K562 (cell line): Measurements from ENCODE around the gene FOXP4. TPM values are rescaled to one million over a fixed set of nuclear protein-coding genes. Genes with fewer than 3 reads are reported as not detected.

ENCODE experiments used
- ATAC-seq: fragments of 200-7000 bp; cut with Tn5 transposase; 3 replicates; pipeline ENCODE4 v1.9.1; 2020; ENCODE audit warnings: moderate library complexity
- BruUV-seq: library from RNA; stranded (reverse); fragments of 400-500 nt; replicated peaks from 2 replicates; lab custom pipeline; 2021; lab: Mats Ljungman, UMichigan
- CTCF ChIA-PET: fragments of 300-600 bp; formaldehyde crosslinking; extraction: SDS; loops from one replicate; lab custom pipeline; 2021; ENCODE audit warnings: low intra/inter-chr PET ratio; lab: Yijun Ruan, JAX
- POLR2A ChIA-PET: fragments of 300-600, 350-650 bp; sonication (Branson Sonifier 250); formaldehyde crosslinking; extraction: SDS; loops from one replicate; lab custom pipeline; 2021; ENCODE audit warnings: antibody characterized with exemption, inconsistent platforms; lab: Yijun Ruan, JAX
- DNase-seq, 4 experiments: peaks; one replicate each; pipeline versions ENCODE4 v3.0.0 to v3.0.0-alpha.2; 2011 to 2018; ENCODE audit warnings: low spot score in 3 of 4, mixed read lengths in 3 of 4; ENCODE audit errors: extremely low read depth in 1 of 4
- FAIRE-seq: peaks from 2 replicates; lab custom pipeline; 2011; peaks lifted over from hg19 to GRCh38; lab: Jason Lieb, UNC
- H2AFZ ChIP-seq: 2 replicates; pipeline ENCODE4 v1.6.0; 2011; ENCODE audit warnings: low read depth, low read length, control low read depth, inconsistent platforms
- H3K27ac ChIP-seq: fragments of 200-600 bp; 3 replicates; pipeline ENCODE4 v1.8.0; 2011; ENCODE audit warnings: low read depth, mild to moderate bottlenecking, control low read depth, inconsistent platforms, low read length, moderate library complexity, mixed read lengths; ENCODE audit errors: extremely low read depth
- H3K27me3 ChIP-seq, 2 experiments: fragments of 300-600 bp in 1 of 2; 2 replicates in 1 of 2; 3 replicates in 1 of 2; pipeline versions ENCODE4 v1.6.0 to v1.8.0; 2011; ENCODE audit warnings: inconsistent platforms in 2 of 2, low read length in 2 of 2, mild to moderate bottlenecking in 1 of 2, mixed read lengths in 1 of 2, moderate library complexity in 1 of 2; ENCODE audit not compliant: control insufficient read depth in 2 of 2, insufficient read depth in 2 of 2
- H3K36me3 ChIP-seq: fragments of 300-600 bp; 3 replicates; pipeline ENCODE4 v1.8.0; 2011; ENCODE audit warnings: mild to moderate bottlenecking, low read length, inconsistent platforms; ENCODE audit not compliant: control insufficient read depth, insufficient read depth
- H3K4me1 ChIP-seq, 2 experiments: fragments of 200-600 bp in 1 of 2; replicated peaks in 1 of 2; 2 replicates in 1 of 2; 3 replicates in 1 of 2; pipeline versions ENCODE4 v1.5.1 to v1.8.0; 2011; ENCODE audit warnings: inconsistent platforms in 2 of 2, low read length in 2 of 2, mild to moderate bottlenecking in 1 of 2, mixed read lengths in 1 of 2, moderate library complexity in 1 of 2; ENCODE audit not compliant: control insufficient read depth in 2 of 2, insufficient read depth in 2 of 2
- H3K4me2 ChIP-seq: 2 replicates; pipeline ENCODE4 v1.6.1; 2011; ENCODE audit warnings: low read length, control low read depth, inconsistent platforms, mixed read lengths; ENCODE audit not compliant: insufficient read depth
- H3K4me3 ChIP-seq: fragments of 200-600 bp; sonication (generic), shearing (Covaris generic); 2 replicates; pipeline ENCODE4 v1.5.1; 2016; ENCODE audit warnings: control low read depth, inconsistent platforms
- H3K79me2 ChIP-seq: fragments of 200-600 bp; 3 replicates; pipeline ENCODE4 v1.8.0; 2011; ENCODE audit warnings: low read length, inconsistent platforms; ENCODE audit not compliant: control insufficient read depth, insufficient read depth
- H3K9ac ChIP-seq, 2 experiments: 2 replicates each; pipeline versions ENCODE4 v1.6.0 to v1.6.1; 2011; ENCODE audit warnings: low read depth in 2 of 2, low read length in 2 of 2, control low read depth in 1 of 2, inconsistent platforms in 1 of 2, mild to moderate bottlenecking in 1 of 2, mixed read lengths in 1 of 2; ENCODE audit not compliant: insufficient read depth in 1 of 2
- H3K9me1 ChIP-seq: one replicate; pipeline ENCODE4 v1.6.0; 2011; ENCODE audit warnings: inconsistent platforms, mild to moderate bottlenecking, low read length, moderate library complexity; ENCODE audit not compliant: control insufficient read depth, insufficient read depth
- H3K9me3 ChIP-seq: replicated peaks from 2 replicates; pipeline ENCODE4 v1.5.1; 2011; ENCODE audit warnings: low read depth, low read length, inconsistent platforms; ENCODE audit not compliant: control insufficient read depth, insufficient read depth
- H4K20me1 ChIP-seq: replicated peaks from 2 replicates; pipeline ENCODE4 v1.6.1; 2011; ENCODE audit warnings: low read length, inconsistent platforms, mixed read lengths; ENCODE audit not compliant: control insufficient read depth, insufficient read depth
- DIDO1 ChIP-seq: fragments of 450-650 bp; IDR thresholded peaks from 2 replicates; pipeline ENCODE4 v1.6.1; 2016; ENCODE audit warnings: low read depth, missing biosample characterization, missing genetic modification characterization
- ETV5 ChIP-seq: sonication (generic); formaldehyde crosslinking; IDR thresholded peaks from 2 replicates; pipeline ENCODE4 v1.4.0; 2020; ENCODE audit warnings: low read depth, mild to moderate bottlenecking, missing genetic modification reagents
- EWSR1 ChIP-seq: fragments of 450-650 bp; IDR thresholded peaks from 2 replicates; pipeline ENCODE4 v1.6.1; 2018; ENCODE audit warnings: borderline replicate concordance, mild to moderate bottlenecking, low read depth, moderate library complexity; ENCODE audit not compliant: partially characterized antibody
- HNRNPK ChIP-seq: fragments of 200-400 bp; formaldehyde crosslinking; IDR thresholded peaks from one replicate; pipeline ENCODE4 v1.6.1; 2018; ENCODE audit warnings: mild to moderate bottlenecking, low read depth, low read length; ENCODE audit not compliant: poor library complexity, severe bottlenecking
- LEF1 ChIP-seq: fragments of 450-650 bp; IDR thresholded peaks from 2 replicates; pipeline ENCODE4 v1.6.1; 2016; ENCODE audit warnings: mild to moderate bottlenecking
- NFIC ChIP-seq: fragments of 450-650 bp; IDR thresholded peaks from 2 replicates; pipeline ENCODE4 v1.6.1; 2017; ENCODE audit warnings: mild to moderate bottlenecking, inconsistent platforms
- TGIF2 ChIP-seq: sonication (generic); formaldehyde crosslinking; IDR thresholded peaks from 2 replicates; pipeline ENCODE4 v1.8.1; 2022; ENCODE audit warnings: mild to moderate bottlenecking, missing genetic modification reagents, moderate library complexity
- ZBTB7A ChIP-seq: IDR thresholded peaks from 2 replicates; pipeline ENCODE4 v1.6.1; 2011; ENCODE audit warnings: low read depth, mild to moderate bottlenecking, low read length, moderate library complexity, borderline replicate concordance; ENCODE audit not compliant: control insufficient read depth
- ZSCAN29 ChIP-seq: fragments of 450-650 bp; IDR thresholded peaks from 2 replicates; pipeline ENCODE4 v1.6.1; 2017
- WGBS: fragments of 100-300 bp; shearing (Covaris generic); methylation state at CpG from one replicate; pipeline ENCODE4 v1.1.6; 2016; ENCODE audit warnings: low coverage, mixed read lengths; ENCODE audit not compliant: insufficient coverage; ENCODE audit errors: missing lambda C conversion rate; 5-methylcytosine and 5-hydroxymethylcytosine counted together
- in situ Hi-C: fragments of 300-500 bp; cut with MboI; formaldehyde crosslinking; loops from 4 replicates; pipeline ENCODE4 v1.15.0; 2018; ENCODE audit warnings: inconsistent platforms, mixed read lengths
- intact Hi-C: fragments of 100-400 bp; cut with micrococcal nuclease; formaldehyde crosslinking; loops from 2 replicates; pipeline ENCODE4 v1.14.2; 2022
- polyA plus RNA-seq, 8 experiments: library from polyadenylated mRNA; depleted of rRNA in 4 of 8; stranded (reverse) in 5 of 8; unstranded in 3 of 8; fragments of >200 nt; fragmentation: Nextera tagmentation in 2 of 8; fragmentation: Illumina TruSeq in 1 of 8; extraction: Ambion mirVana in 2 of 8; extraction: Trizol in 1 of 8; gene quantifications; 2 replicates each; pipeline versions ENCODE4 v1.2.1 to v1.2.3, GENCODE V29; 2011 to 2014; ENCODE audit warnings: inconsistent platforms in 1 of 8, missing spikeins in 1 of 8
- total RNA-seq, 7 experiments: library from RNA; depleted of rRNA in 6 of 7; stranded (reverse); fragments of >200 nt in 6 of 7; fragmentation: Illumina TruSeq in 2 of 7; extraction: Trizol in 2 of 7; gene quantifications; 2 replicates each; pipeline versions ENCODE4 v1.2.1 to v1.2.3, GENCODE V29; 2011 to 2021; ENCODE audit warnings: low replicate concordance in 1 of 7

The FOXP4 gene
- total and polyA plus RNA-seq, 9 of the 15 experiments (the other 6 are each of a cell fraction or from before 2014, with no cell fraction given): 0.11 to 29.4 (median 2.3) TPM

DNA sequence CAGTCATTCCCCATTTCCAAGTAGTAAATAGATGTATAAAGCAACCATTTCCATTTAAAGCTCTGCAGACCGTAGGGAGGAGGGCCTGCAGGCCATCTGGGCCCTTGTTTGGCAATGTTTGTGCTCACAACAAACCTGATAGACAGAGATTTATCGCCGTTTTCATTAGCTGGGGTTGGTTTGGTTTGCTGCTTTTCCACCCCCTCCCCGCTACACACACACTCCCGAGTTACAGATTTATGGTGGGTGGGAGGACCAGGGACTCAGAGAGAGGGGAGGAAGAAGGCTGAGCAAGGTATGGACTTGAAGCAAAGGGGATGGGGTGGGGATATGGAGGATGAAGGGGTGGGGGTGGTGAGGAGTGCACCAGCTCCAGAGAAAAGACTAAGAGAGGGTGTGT is 36.6 kb upstream of the FOXP4 start:
- Histone ChIP-seq H3K9me3 (no peaks in the 10 kb centered on the region), H3K27me3 (peaks cover 51 to 71% of the 10 kb centered on the region in 2 experiments), H3K79me2 (no peaks in the 10 kb centered on the region), H3K9me1 (no peaks in the 10 kb centered on the region), H3K36me3 (no peaks in the 10 kb centered on the region), H4K20me1 (peaks cover 8% of the 10 kb centered on the region), H2AFZ (no peak overlapping the region), H3K9ac (no peak overlapping the region), H3K4me1 (peaks cover 0 to 7% of the 10 kb centered on the region in 2 experiments; a peak in 2 of 5 replicates), H3K27ac (no peak overlapping the region), H3K4me2 (no peak overlapping the region), H3K4me3 (no peak overlapping the region)
- no peak for ATAC-seq
- ChIA-PET CTCF (no interaction called here), POLR2A (interaction anchor here (0.7 to 1.3 kb wide), 3 partner anchors 11 to 78 kb away, joined by 3 to 6 read pairs (median 3); no protein-coding TSS in a partner anchor)
- in situ Hi-C loops: no loop called here
- no peak for FAIRE-seq
- BruUV-seq: no TSS peak
- no peak for DNase-seq
- TF ChIP-seq NFIC: no peak
- TF ChIP-seq EWSR1: no peak
- no peak for TF ChIP-seq HNRNPK
- no peak for TF ChIP-seq DIDO1 (tag)
- WGBS: 0% methylated on average over 5 of the region's 5 CpGs
- intact Hi-C loops: no loop called here

DNA sequence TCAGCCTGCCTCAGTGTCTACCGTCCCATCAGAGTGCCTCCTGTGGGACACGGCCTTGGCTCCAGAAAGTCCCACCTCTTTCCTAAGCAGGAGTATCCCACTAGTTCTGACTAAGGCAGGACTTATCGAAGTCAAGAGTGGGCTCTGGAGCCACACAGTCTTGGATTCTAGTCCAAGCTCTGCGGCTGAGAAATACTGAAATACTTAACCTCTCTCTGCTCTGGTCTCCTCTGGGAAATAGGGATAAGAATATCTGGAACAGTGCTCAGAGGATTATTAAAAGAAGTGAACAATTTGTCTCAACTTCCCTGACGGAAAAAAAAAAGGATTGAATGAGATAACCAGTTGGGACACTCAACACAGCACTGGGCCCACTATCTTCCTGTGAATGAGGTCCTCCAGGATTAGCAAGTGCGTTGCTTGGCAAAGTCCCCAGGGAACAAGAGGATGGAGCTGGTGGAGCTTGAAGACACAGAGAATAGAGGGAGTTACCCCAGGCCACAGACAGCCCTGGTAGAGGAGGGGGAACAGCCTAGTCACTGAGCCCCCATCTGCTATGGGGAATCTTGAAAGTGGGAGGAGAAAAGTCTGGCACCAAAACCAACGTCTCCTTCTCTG is 34.6 kb upstream of the FOXP4 start:
- intact Hi-C loops (no loop called here), in situ Hi-C loops (no loop called here)
- TF ChIP-seq LEF1: no peak
- no peak for TF ChIP-seq ETV5 (CRISPR knock-in tag)
- TF ChIP-seq TGIF2 (CRISPR knock-in tag): no peak
- TF ChIP-seq ZSCAN29: no peak
- no peak for TF ChIP-seq ZBTB7A
- FAIRE-seq: no peak
- WGBS: 4% methylated on average over 7 of the region's 7 CpGs
- ATAC-seq: no peak
- Histone ChIP-seq H3K9ac (no peak overlapping the region), H3K27ac (no peak overlapping the region), H4K20me1 (peaks cover 9% of the 10 kb centered on the region), H3K36me3 (no peaks in the 10 kb centered on the region), H3K9me1 (no peaks in the 10 kb centered on the region), H2AFZ (no peak overlapping the region), H3K4me3 (no peak overlapping the region), H3K79me2 (no peaks in the 10 kb centered on the region), H3K27me3 (peaks cover 39 to 65% of the 10 kb centered on the region in 2 experiments), H3K9me3 (no peaks in the 10 kb centered on the region), H3K4me1 (no peaks in the 10 kb centered on the region), H3K4me2 (no peak overlapping the region)
- CTCF ChIA-PET: no interaction called here
- POLR2A ChIA-PET: interaction anchor here (0.5 to 1.1 kb wide), 2 partner anchors 11 to 14 kb away, joined by 3 read pairs; no protein-coding TSS in a partner anchor
- no TSS peak for BruUV-seq
- no peak for DNase-seq
